Activated T-helper 1 cell treated with Interleukin-2 at 50 U/mL for 16 hours (primary cell): ENCODE results near the gene THRB.

Source experiments
- DNase-seq: peaks from one replicate; pipeline ENCODE4 v3.0.0-alpha.2; 2020; ENCODE audit warnings: low read depth

The THRB gene

GRCh38 chr3:24224666-24225384, 269.8 kb downstream of the THRB start:
- DNase-seq = no peak

GRCh38 chr3:24222165-24222805, 272.4 kb downstream of the THRB start:
- DNase-seq = no peak

- DNase-seq = no peak
Measured at GRCh38 chr3:24220859-24221657, 273.6 kb downstream of the THRB start.

GRCh38 chr3:24215502-24215901, 279.1 kb downstream of the THRB start:
- no peak for DNase-seq

- DNase-seq = no peak
Measured at GRCh38 chr3:24211381-24211780, 283.3 kb downstream of the THRB start.

- no peak for DNase-seq
Measured at GRCh38 chr3:24202071-24202470, 292.6 kb downstream of the THRB start.

GRCh38 chr3:24201301-24201700, 293.3 kb downstream of the THRB start:
- DNase-seq = no peak

DNA sequence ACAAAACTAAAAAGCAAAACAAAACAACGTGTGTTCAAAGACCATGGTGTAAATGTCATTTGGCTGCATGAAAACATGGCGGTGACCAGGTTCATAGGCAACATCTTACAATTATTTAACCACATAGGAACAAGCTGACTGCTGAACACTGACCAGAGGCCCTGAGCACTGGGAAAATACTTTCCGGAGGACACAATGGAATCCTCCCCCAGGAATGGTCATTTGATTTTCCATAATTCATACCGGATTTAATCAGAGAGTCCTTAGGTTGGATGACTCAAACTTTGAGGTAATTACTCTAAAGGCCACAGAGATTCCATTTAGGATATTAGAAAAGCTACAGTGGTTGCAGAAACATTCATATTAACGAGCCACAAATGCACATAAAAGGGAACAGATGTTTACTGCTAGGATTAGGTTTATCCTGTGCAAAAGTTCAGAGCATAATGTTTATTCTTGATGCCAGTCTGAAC, 294.8 kb downstream of the THRB start:
- no peak for DNase-seq

DNA sequence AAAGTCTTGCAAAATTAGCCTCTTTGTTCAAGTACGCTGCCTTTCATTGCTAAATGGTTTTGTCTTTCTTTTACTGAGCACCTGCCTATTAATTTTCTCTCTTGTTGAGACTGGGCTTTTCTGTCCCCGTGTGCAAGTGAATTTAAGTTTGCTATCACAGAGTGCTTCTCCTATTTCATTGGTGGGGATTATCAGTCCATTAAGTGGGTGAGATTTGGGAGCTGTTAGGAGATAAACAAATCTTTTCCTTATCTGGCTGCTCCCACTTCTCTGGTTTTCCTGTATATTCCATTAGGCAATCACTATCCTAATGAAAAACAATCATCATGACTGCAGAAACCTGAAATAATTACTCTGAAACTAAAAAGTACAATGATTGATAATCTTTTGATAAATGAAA, 295.4 kb downstream of the THRB start:
- DNase-seq = no peak

- DNase-seq = no peak
Measured at GRCh38 chr3:24198728-24199127, 295.9 kb downstream of the THRB start.

DNA sequence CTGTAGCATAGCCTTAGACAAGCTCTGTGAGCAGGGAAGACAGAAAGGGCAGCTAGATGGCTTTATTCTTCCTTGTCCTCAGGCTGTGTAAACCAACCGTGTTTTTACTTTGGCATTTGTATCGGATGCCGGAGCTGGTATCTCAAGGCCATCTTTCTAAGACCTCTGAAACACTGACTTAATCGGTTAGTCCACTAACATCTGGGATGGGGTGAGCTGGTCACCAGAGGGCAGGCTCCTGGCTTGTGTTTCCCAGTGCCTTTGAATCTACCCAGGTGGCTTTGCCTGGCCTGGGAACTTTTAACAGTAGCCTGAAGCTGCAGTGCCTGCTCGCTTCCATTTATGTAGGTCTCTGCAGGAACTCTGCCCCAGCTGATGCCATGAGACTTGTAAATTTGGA, 296.8 kb downstream of the THRB start:
- DNase-seq = no peak

DNA sequence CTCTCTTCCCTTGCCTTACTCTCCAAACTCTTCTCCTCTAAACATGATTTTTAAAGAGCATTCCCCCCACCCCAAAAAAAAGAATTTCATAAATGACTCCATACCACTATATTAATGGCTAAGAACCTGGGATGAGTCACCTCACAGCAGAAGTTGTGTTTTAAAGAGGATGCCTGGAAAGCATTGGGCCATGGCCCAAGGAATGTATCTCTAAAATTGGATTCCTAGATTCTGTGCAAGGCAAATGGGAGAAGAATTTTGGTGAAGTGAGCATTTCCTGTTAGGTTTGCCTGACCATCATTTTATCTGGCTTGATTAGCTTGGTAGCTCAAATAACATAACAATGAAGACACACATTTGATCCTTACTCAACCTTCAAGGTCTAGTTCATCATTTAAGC, 298.1 kb downstream of the THRB start:
- no peak for DNase-seq

DNA sequence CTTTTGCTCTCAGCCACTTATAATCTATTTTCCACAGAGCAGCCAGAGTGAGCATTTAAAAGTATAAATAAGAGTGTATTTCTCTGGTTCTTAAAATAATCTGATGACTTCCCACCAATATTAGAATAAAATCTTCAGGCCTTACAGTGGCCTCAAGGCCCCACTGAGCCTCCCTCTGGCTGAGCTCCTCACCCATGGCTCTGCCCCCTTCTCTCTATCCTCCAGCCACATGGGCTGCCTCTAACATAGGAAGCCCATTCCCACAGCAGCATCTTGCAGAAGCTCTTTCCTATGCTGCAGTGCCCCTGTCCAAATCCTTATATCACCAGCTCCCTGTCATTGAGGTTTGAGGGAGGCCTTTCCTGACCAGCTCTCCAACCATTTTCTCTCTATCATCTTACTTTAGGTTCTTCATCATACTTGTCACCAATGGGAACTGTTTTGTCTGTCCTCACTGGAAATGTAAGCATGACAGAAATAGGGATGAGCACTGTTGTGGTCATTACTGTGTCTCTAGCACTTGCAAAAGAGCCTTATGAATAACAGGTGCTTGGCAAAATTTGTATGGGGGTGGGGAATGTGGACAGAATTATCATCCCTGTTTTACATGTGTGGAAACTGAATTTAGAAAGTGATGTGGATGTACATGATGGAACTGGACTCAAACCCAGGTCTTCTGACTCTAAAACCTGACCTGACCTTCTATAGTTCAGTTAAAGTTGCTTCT, 299.0 kb downstream of the THRB start:
- no peak for DNase-seq

DNA sequence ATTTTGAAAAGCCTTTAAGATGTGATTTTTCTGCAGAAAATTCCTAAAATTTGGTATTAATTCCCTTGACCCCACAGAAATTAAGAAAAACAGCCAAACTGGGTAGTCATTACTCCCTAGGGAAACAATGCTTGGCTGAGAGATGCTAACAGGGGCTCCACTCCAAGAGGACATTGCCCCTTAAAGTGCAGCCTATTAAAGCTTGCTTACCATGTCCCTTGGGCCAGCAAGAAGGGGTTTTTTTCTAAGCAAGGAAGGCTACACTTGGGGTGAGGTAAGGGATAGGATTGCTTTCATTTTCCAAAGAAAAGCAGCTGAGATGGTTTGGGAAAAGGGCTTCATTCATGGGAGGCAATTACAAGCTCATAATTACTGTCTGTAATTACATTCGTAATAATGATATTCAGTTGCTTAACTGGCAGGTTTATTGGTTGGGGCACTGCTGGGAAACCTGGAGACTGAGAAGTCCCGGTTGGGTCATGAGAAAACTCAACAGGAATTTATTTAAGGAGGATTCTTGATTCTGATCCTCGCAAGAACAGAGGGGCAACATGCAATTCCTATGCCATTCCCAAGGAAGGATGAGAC, 302.1 kb downstream of the THRB start:
- no peak for DNase-seq

GRCh38 chr3:24191801-24192403, 302.7 kb downstream of the THRB start:
- DNase-seq = no peak

- no peak for DNase-seq
Measured at GRCh38 chr3:24190256-24190655, 304.4 kb downstream of the THRB start.

GRCh38 chr3:24185738-24186384, 308.8 kb downstream of the THRB start:
- no peak for DNase-seq

DNA sequence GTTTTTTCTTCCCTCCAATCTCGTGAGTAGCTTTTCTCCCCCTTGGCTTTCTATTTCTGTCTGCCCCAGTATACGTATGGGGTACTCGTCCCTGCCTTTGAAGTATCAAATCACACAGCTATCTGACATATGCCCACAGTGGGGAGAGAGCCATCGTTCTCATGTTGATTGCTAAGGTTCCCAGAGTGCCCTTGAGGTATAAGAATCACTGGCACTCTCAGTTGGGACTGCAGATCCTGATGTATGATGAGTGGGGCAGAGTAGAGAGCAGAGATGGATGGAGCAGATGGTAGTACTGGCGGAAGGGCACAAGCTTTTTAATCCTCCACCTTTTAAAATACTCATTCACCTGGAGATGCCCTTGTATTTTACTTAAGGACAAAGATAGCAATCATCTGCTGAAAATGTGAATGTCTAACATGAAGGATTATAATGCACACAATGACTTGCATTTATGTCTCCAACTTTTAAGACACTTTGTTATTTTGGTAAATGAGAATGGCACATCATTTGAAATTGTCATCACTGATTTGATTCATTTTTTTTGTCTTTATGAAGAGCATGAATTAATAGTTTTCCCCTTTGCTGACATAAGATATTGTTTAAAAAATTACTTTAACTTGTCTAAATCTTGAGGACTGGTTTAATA, 310.0 kb downstream of the THRB start:
- no peak for DNase-seq

GRCh38 chr3:24182756-24183155, 311.9 kb downstream of the THRB start:
- DNase-seq = no peak

- DNase-seq = no peak
Measured at GRCh38 chr3:24181256-24181655, 313.4 kb downstream of the THRB start.
